ENCODE results near the gene SOCS6. TPM values are rescaled to one million over a fixed set of nuclear protein-coding genes. Genes with fewer than 3 reads are reported as not detected.

The SOCS6 gene
- total and polyA plus RNA-seq, 2 of the 13 experiments (the other 11 are each of a cell fraction or from before 2014, with no cell fraction given): 18.6 to 38.3 TPM

GRCh38 chr18:70376914-70377258, 88.0 kb downstream of the SOCS6 start (continued):
- TF ChIP-seq DZIP1 (CRISPR knock-in tag; IDR thresholded peaks at IDR 0.05) (no peak), ZNF343 (CRISPR knock-in tag; IDR thresholded peaks at IDR 0.05) (no peak), SNAPC2 (CRISPR knock-in tag; IDR thresholded peaks at IDR 0.05) (no peak), SMC3 (IDR thresholded peaks at IDR 0.05; ENCODE audit: low read length) (no peak; the same call in 1 of the 2 replicates), ZNF329 (CRISPR knock-in tag; IDR thresholded peaks at IDR 0.05; ENCODE audit: low read depth) (no peak), LBX2 (CRISPR knock-in tag; IDR thresholded peaks at IDR 0.05; ENCODE audit: borderline replicate concordance) (no peak), RFX1 (IDR thresholded peaks at IDR 0.05) (peak; percentile 86), ZNF598 (CRISPR knock-in tag; IDR thresholded peaks at IDR 0.05; ENCODE audit: borderline replicate concordance) (no peak), NFKB2 (CRISPR knock-in tag; IDR thresholded peaks at IDR 0.05; ENCODE audit: borderline replicate concordance) (no peak), CREB1 (IDR thresholded peaks at IDR 0.05) (no peak), CREB1 (CRISPR knock-in tag; IDR thresholded peaks at IDR 0.05) (peak; percentile 71), RAD21 (CRISPR knock-in tag; IDR thresholded peaks at IDR 0.05) (no peak), NFIC (IDR thresholded peaks at IDR 0.05; ENCODE audit: low read length) (no peak; the same call in 1 of the 2 replicates), TEF (CRISPR knock-in tag; IDR thresholded peaks at IDR 0.05) (no peak), THAP7 (CRISPR knock-in tag; IDR thresholded peaks at IDR 0.05) (no peak), ZNF800 (CRISPR knock-in tag; IDR thresholded peaks at IDR 0.05) (no peak), HNF1A (IDR thresholded peaks at IDR 0.05; ENCODE audit: low read depth) (peak; percentile 99), HNF1A (CRISPR knock-in tag; IDR thresholded peaks at IDR 0.05; ENCODE audit: borderline replicate concordance) (peak; percentile 99), E2F5 (CRISPR knock-in tag; conservative IDR thresholded peaks at IDR 0.05) (no peak), NFYC (CRISPR knock-in tag; IDR thresholded peaks at IDR 0.05) (no peak)

Measured in HepG2 (cell line).